ENCODE measurements around the gene PAX1.
A peak's percentile ranks its signal among the peaks of the same experiment; 100 is the strongest.

Gene PAX1

GRCh38 chr20:21739682-21740081, 34.2 kb downstream of the PAX1 start:
- DNase-seq: no peak

GRCh38 chr20:21741266-21741665, 35.8 kb downstream of the PAX1 start:
- no peak for DNase-seq

- DNase-seq: no peak
These were observed 57.2 kb downstream of the PAX1 start for GRCh38 chr20:21762646-21763045.

GRCh38 chr20:21767200-21767738, 61.8 kb downstream of the PAX1 start:
- no peak for DNase-seq

- peak in 1 of 4 experiments; percentile 3 for DNase-seq
These were observed 62.3 kb downstream of the PAX1 start for GRCh38 chr20:21767739-21768223.
